Astrocyte of the cerebellum (primary cell): Measurements from ENCODE around the gene STXBP2.

ENCODE experiments used
- DNase-seq: peaks from one replicate; pipeline ENCODE4 v3.0.0-alpha.2; 2011; ENCODE audit warnings: low read depth
- H3K4me3 ChIP-seq: 2 replicates; pipeline ENCODE4 v1.5.1; 2011; ENCODE audit warnings: mild to moderate bottlenecking, low read depth, low read length, moderate library complexity
- CTCF ChIP-seq: IDR thresholded peaks from 2 replicates; pipeline ENCODE4 v1.5.1; 2012; ENCODE audit warnings: low read length, low read depth, moderate library complexity, mild to moderate bottlenecking; ENCODE audit errors: missing control alignments
- in situ Hi-C: cut with HindIII; loops from 2 replicates; pipeline ENCODE4 v1.10.0; 2017; ENCODE audit warnings: low sequenced_read_pairs

Gene STXBP2

GRCh38 chr19:7652061-7652641 lies 15.2 kb downstream of the STXBP2 start:
- TF ChIP-seq CTCF: peak; percentile 94
- H3K4me3 ChIP-seq: peak overlapping the region; percentile 23
- peak; percentile 29 for DNase-seq
- in situ Hi-C loops: no loop called here

- no peak for DNase-seq
- in situ Hi-C loops: no loop called here
- no peak overlapping the region for H3K4me3 ChIP-seq
Measured at GRCh38 chr19:7654401-7654800, 17.5 kb downstream of the STXBP2 start.

GRCh38 chr19:7655581-7655980 lies 18.7 kb downstream of the STXBP2 start:
- no peak overlapping the region for H3K4me3 ChIP-seq
- TF ChIP-seq CTCF: no peak
- in situ Hi-C loops: no loop called here
- no peak for DNase-seq

More at GRCh38 chr19:7654401-7654800, 17.5 kb downstream of the STXBP2 start:
- TF ChIP-seq CTCF: no peak

GRCh38 chr19:7657131-7657751 lies 20.3 kb downstream of the STXBP2 start:
- no peak for DNase-seq
- in situ Hi-C loops: no loop called here
- no peak for TF ChIP-seq CTCF
- no peak overlapping the region for H3K4me3 ChIP-seq

GRCh38 chr19:7658219-7658686 lies 21.3 kb downstream of the STXBP2 start:
- no peak for DNase-seq
- H3K4me3 ChIP-seq: no peak overlapping the region
- TF ChIP-seq CTCF: no peak
- in situ Hi-C loops: no loop called here

- in situ Hi-C loops: no loop called here
- DNase-seq: no peak
- TF ChIP-seq CTCF: no peak
- H3K4me3 ChIP-seq: no peak overlapping the region
Measured at GRCh38 chr19:7661744-7662538, 25.0 kb downstream of the STXBP2 start.
